HG03196 (cell line): ENCODE measurements around the gene RBM38.
A peak's percentile ranks its signal among the peaks of the same experiment; 100 is the strongest.

Source experiments
- ATAC-seq: cut with Tn5 transposase; IDR thresholded peaks from one replicate; pipeline ENCODE4 v1.9.1; 2021; ENCODE audit not compliant: unreplicated experiment

RBM38 gene

DNA sequence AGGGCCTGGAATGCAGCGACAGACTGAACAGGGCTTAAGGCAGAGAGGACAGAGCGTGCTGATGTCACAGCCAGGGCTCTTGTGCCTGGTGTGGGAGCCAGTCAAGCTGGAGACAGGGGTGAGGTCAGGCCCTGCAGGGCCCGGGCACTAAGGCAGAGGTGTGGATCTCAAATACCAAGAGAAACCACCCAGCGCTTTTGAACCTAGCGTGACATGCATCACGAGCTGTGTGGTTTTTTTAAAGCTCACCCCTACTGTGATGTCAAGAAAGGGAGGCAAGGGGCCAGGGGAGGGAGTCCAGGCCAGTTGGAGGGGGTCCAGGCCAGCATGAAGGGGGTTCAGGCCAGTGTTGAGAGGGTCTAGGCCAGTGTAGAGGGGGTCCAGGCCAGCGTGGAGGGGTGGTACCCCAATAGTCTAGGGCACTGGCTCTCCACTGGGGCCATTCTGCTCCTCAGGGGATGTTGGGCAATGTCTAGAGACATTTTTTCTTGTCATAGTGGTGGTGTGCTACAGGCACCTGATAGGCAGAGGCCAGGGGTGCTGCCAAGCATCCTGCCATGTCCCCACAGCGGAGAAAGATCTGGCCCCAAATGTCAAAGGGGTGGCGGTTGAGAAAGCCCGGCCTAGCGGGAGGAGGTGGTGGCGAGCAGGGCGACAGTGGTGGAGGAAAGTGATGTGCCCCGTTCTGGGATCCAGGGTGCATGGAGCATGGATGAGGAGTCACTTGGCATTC lies 42.6 kb downstream of the RBM38 start:
- ATAC-seq, result peak; percentile 28

DNA sequence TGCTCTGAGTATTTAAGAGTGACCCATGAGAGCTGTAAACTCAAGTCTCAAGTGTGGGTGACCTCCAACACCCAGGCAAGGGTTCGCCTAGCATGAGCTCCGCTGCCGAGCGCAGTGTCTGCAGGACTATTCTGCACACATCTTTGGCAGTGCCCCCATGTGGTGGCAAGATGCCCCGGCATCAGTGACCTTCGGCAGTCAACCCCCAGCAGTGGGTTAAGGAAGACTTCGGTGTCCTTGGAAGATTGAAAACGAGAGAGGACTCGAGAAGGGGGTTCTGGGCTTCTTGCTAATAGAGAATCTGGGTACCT lies 43.1 kb downstream of the RBM38 start:
- ATAC-seq, result no peak

DNA sequence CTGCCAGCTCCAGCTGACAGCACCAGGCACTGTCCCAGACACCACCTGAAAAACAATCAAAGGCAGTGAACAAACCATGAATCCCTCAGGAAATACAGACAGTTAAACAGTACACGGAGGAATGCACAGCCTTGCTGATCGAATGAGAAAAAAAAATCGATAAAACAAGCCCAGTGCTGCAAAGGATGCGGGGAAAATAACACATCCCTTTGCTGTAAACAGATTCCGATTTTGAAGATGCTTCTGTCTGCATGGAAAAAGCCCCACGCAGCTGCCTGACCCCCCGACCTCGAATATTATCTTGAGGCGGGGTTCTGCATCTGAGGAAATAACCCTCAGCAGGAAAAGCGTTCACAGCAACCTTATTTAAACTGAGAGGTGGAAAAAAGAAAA lies 43.9 kb downstream of the RBM38 start:
- ATAC-seq, result no peak

DNA sequence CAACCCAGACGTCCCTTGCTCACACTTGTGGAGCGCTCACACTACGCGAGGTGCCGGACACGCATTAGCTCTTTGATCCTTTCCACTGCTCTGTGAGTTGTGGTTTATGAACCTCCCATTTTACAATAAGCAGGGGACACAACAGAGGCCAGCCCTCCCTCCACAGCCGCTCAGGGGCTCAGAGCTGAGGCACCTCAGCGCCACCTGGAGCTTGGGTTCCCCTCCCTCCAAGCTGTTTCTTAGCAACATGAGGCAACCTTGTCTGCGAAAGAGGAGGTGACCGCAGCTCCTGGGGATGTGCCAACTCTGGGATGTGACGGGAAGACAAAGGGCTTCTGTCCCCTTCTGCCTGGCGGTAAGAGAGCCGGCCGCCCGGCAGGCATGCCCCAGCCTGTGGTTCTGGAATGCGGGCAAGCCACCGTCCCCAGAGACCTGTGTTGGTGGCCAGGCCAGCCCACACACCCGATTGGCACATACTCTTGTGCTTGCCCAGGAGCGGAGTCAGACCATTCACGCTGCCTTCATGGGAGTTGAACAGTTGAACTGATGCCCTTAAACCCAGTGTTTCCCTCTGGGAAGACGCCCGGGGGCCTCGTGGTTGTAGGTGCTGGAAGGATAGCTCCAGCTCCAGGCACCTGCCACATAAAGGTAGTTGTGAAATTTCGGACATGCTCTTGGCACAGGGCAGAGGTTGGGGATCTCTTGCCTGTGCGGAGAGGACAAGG lies 44.5 kb downstream of the RBM38 start:
- ATAC-seq, result no peak

DNA sequence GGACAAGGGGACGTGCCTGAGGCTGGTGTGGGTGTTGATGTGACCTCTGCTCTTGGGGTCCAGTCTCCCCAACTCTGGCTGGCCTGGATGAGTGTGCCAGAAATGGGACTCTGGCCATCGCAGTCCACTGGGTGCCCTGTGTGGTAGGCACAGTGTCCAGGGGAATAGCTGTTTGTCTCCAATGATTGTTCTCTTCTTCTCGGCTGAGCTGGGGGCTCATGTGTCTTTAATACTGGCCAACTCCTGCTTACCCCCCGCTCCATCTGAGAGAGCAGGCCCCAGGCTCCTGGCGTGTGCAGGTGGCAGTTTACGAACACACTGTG lies 45.0 kb downstream of the RBM38 start:
- no peak for ATAC-seq

DNA sequence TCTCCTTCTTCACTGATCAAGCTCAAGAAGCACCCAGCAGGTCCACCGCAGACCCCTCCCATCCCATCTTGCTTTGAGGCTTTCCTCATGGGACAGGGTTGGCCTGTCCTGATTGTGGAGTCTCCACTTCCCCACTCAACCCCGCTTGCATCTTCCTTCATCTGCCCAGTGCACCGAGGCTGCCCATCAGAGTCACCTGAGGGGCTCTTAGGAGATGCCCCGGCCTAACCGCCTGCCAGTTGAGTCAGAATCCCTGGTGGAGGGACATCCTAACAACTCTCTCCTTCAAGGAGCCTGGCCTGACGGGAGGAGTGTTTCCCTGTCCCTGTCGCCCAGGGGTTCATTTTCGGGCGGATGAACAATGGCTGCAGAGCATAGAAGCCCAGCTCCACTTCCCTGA lies 46.1 kb downstream of the RBM38 start:
- no peak for ATAC-seq

DNA sequence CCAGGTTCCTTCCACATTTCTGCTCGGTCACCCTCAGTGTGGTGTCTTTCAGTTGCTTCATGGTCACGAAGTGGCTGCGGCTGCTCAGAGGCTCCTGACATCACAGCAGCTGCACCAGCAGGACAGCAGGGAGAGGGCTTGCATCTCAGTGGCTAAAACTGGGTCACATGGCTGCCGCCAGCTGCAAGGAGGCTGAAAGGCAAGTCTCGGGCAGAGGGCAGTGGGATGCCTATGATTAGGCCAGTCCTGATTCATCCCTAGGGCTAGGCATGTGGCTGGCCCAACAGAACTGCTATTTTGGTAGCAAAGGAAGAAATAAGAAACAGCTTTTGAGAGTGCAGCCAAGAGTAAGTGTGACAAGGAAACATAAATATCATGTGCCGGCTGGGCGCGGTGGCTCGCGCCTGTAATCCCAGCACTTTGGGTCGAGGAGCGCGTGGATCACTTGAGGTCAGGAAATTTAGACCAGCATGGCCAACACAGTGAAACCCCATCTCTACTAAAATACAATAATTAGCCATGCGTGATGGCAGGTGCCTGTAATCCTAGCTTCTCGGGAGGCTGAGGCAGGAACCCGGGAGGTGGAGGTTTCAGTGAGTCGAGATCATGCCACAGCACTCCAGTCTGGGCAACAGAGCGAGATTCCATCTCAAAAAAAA lies 46.6 kb downstream of the RBM38 start:
- no peak for ATAC-seq

DNA sequence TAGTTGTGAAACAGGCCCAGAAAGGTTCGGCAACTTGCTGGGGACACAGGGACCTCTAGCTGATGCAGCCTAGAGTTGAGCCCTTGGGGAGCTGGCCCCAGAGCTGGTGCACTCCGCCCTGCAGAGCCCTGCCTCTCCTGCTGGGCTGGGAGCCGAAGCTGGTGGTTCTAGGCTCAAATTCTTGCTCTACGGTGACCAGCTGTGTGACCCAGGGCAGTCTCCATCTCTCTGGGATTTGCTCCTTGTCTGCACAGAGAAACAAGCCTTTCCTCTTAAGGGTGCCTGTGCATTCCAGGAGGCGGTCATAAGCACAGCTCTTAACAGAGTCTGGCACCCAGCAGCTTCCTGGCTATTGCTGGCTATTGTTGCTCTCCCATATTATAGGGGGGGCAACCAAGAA lies 47.4 kb downstream of the RBM38 start:
- no peak for ATAC-seq

DNA sequence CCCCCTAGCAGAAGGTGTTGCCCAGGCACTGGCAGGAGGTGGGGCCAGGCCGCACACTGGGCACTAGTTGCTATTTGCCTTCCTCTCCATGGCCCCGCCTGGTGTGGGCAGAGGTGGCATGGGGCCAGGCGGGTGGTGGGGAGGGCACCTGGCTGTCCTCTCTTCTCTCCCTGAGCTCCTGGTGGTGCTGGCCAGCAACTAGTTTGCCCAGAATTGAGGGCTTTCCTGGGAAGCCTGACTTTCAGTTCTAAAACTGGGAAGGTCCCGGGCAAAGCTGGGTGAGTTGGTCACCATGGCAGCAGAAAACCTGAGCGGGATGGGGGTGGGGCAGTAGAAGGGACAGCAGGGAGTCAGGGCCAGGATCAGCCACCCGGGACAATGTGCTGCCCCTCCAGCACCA lies 48.2 kb downstream of the RBM38 start:
- no peak for ATAC-seq

DNA sequence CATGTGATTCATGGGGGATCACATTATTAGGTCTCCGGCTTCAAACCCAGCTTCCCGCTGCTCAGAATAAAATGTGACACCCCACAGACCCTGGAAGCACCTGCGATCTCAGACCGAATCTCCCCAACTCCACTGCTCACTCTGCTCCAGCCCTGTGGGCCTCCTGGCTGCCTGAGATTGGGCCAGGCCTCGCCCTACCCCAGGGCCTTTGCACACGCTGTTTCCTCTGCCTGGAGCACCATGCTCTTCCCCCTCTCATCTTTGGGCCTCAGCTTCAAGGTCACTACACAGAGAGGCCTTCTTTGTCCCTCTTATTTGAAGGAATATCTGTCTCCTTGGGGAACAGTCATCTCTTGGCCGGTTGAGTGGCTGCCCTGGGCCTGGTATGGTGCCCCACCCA lies 48.8 kb downstream of the RBM38 start:
- no peak for ATAC-seq

DNA sequence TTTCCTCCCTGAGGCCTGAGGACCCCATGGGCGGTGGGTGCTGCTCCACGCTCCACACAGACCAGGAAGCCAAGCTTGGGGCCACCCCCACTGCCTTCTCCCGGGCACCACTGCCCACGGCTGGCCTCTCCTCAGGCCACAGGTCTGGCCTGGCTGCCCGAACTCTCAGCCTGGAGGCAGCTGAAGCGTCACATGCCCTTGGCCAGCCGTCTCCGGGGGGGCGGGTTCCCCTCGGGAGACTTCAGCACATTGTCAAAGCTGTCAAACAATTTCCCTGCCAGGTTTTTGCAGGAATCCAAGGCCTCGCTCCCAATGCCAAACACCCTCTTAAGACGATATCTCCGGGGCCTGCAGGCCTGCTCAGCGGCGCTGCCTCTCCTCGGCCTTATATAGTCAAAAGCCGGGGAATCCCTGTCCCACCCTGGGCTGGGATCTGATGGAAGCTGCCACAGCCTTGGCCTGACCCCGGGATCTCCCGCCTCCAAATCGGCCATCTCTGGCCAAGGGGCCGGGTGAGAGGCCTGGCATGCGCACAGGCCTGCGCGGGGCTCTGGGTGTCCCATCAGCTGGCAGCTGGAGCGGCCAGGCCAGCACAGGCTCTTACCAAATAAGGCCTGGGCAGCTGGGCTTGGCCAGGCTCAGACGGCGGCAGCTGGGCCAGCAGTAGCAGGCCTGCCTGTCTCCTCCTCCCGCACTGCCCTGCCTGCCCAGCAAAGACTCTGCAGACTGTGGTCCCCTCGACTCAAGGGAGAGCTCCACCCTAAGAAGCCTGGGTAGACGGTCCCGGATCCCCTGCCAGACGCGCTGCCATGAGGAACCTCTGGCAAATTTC lies 49.7 kb downstream of the RBM38 start:
- ATAC-seq, result no peak

DNA sequence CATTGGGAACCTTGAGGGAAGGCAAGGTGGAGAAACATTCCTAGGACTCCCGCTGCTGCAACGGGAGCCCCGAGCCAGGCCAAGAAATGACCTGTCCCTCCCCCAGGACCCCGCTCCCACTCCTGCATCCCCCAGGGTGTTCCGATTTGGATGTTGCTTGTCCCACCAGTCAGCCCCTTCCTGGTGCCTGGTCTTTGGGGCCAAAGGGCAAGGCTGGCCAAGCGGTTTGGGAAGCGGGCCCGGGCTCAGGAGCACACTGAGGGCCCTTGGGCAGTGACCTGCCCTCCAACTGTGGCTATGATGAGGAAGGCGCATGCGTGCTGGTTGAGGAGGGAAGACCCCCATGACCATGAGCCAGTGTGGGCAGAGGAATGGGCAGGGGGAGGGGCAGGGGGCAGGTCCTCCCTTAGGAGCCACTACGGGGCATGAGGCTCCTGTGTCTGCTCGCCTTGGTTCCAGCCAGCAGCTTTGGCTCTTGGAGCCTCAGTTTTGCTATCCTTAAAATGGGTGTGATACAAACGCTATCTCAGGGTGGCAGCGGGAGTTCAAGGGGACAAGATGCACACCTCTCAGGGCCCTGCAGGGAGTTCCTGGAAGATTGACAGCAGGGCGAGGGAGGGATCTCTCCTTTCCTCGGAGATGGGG lies 50.4 kb downstream of the RBM38 start:
- no peak for ATAC-seq

DNA sequence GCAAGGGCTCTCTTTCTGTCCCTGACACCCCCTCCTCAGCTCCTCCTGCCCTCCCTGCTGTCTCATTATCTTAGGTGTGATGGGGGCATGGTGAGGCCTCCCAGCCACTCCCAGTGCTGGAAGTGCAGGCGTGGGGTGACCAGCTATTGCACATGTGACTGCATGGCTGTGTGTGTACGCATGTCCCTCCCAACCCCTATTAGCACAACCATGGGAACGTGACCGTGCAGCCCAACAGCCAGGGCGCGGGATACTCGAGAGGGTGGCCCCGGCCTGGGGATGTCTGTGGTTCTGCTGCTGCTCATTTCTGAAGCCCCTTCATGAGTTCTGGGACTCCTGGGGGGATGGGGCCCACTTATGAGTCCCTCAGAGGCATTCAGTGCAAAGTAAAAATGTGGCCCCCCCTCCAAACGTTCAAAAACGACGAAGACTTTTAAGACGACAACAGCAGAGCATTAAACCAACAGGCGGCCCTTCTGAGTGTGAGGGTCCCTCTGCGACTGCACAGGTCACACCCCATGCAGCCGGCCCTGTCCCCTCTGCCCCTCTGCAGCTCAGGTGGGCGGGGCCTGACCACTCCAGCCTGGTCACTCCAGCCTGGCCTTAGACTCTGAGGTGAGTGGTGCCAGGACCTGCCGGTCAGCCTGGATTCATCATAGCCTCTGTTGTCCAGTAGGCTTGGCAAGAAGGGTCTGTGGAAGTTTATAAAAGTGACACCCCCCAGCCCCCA lies 51.1 kb downstream of the RBM38 start:
- no peak for ATAC-seq

DNA sequence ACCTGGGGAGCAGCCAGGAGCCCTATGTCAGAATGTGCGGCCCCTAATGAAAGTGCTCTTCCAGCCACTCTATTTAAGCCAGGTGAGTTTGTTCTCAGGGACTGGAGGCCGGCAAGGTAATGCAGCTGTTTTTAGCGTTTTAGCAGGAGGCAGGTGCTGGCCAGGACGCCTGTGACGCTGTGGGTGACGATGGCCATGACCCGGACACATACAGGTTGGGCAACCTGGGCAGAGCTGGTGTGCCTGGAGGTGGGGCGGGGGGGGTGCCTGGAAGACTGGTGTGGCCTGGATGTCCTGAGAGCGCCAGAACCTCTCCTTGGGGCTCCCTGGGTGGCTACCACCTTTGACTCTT lies 51.7 kb downstream of the RBM38 start:
- no peak for ATAC-seq

DNA sequence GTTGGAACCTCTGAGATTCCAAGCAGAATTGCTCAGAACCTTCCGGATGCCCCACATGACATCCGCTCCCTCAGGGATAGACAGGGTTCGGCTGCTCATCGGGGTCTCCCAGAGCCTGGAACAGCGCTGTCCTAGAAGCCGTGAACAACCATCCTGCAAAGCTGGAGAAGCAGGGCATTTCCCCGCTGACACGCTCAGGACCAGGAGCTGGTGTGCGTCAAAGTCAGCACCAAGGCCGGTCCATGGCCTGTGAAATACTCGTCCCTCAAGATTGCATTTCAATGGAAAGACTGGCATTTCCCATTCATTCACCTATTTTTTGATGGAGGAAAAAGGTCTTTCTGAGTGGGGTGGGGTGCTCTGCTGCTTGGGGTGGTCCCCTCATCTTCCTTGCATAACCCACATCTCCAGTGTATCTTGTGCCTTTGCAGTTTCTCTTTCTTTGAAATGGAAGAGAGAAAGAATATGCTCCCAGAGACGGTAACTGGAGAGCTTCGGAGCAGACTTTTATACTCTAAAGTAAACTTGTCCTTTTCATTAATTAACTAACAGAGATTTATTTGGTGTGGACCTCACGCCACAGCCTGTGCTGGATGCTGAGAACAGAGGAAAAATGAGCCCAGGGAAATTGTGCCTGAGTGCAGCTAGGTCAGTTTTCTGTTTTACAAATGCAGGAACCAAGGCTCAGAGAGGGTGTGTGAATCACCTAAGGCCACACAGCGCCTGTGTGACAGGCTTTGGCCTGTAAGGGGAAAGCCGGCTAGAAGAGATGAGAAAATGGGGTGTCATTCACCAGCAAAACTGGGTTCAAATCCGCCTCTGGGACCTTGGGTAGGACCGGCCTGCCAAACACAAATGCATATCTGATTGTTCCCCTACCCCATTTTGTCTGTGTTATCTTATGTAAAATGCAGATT lies 52.4 kb downstream of the RBM38 start:
- no peak for ATAC-seq

DNA sequence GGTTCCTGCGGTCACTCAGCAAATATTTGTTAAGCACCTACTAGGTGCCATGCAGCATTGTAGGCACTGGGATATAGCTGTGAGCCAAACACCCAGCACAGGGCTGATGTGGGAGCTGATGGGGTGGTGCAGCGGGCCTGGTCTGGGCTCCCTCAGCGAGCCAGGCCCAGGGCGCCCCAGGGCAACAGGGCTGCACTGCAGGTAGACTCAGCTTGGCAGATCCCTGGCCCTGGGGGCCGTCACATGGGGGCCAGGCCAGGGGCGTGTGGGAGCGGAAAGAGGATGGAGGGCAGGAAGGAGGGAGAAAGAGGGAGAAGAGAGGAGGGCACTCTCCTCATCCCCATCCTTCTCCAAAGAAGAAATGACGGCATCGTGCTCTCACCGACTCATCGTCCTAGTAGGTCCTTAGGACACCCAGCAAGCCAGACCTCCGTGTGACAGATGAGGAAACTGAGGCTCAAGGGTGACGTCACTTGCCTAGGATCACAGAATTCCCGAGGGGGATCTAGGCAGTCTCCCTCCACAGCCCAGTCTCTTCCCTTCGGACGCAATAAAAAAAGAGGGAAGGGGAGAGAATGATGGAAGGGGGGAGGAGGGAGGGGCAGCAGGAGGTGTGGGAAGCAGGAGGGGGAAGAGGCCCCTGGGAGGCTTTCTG lies 53.3 kb downstream of the RBM38 start:
- ATAC-seq, result no peak

DNA sequence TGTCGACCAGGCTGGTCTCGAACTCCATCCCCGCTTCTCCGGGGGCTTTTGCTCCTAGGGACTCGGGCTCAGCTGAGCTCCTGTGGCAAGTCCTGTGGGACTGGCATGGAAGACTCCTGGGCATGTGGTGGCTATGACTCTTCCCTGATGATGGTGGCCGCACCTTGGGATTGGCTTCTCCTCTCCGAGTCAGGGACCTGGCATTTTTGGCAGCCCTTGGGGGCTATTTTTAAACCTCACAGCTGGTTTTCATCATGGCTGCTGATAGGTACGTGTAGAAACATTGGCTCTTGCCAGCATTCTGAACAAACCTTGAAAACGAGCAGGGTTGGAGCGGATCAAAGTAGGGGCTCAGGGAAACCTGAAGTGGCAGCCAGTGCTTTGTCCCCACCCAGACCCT lies 54.1 kb downstream of the RBM38 start:
- no peak for ATAC-seq

DNA sequence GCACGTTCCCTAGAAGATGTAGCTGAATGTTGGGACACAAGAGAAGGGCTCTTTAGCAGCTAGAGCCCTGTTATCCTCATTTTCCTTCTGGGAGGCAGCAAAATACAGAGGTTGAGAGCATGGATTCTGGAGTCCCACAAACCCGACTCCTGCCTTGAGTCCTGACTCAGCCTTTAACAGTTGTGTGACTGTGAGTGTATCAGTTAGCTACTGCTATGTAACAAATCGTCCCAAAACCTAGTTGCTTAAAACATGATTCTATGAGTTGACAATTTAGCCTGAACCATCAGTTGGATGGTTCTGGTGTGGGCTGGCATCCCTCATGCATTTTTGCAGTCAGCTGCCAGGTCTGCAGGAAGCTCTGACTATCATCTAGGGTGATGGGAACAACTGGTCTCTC lies 54.6 kb downstream of the RBM38 start:
- ATAC-seq, result no peak

DNA sequence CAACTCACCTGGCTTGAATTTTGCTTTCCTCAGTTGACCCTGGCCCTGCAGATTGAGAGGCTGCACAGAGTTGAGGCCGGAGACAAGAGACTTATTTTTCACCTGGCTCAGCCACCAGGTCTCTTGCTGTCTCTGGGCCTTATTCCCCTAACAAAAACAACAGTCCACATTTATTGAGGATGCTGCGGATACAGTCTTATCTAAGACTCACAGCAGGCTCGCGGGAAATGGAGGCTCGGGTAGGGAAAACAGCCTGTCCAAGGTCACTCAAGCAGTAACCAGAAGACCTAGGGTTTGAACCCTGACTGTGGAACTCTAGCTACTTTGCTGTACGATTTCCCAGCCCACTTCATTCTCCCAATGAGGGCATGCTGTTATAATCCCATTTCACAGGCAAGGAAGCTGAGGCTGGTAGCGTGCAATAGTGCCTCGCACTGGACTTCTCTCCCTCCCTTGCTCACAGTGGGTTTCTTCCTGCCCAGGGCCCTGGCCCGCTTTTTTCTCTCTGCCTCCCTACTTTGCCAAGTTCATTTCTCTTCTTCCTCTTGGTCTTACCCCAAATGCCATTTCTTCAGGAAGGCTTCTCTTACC lies 57.7 kb downstream of the RBM38 start:
- ATAC-seq, result no peak
